H1 (cell line): ENCODE data around the gene SLC39A8. TPM values are rescaled to one million over a fixed set of nuclear protein-coding genes. Genes with fewer than 3 reads are reported as not detected.

Experiments
- CTCF ChIA-PET: fragments of 300-600 bp; sonication (Branson Sonifier 250); formaldehyde crosslinking; loops from one replicate; lab custom pipeline; 2021; ENCODE audit not compliant: partially characterized antibody; lab: Charles Lee
- POLR2A ChIA-PET: fragments of 300-600 bp; sonication (Branson Sonifier 250); formaldehyde crosslinking; loops from one replicate; lab custom pipeline; 2021; ENCODE audit warnings: inconsistent platforms; ENCODE audit not compliant: partially characterized antibody; lab: Charles Lee
- DNase-seq, 2 experiments: peaks; one replicate each; pipeline versions ENCODE4 v3.0.0 to v3.0.0-alpha.2; 2010 to 2022; ENCODE audit warnings: low spot score in 2 of 2, low read depth in 1 of 2, mixed read lengths in 1 of 2
- FAIRE-seq: peaks from 2 replicates; lab custom pipeline; 2011; peaks lifted over from hg19 to GRCh38; lab: Jason Lieb, UNC
- H2AFZ ChIP-seq: 2 replicates; pipeline ENCODE4 v1.8.1; 2012; ENCODE audit warnings: low read length, inconsistent platforms
- H2AK5ac ChIP-seq: 2 replicates; pipeline ENCODE4 v1.6.1; 2013; ENCODE audit warnings: low read depth, low read length
- H2BK120ac ChIP-seq: replicated peaks from 2 replicates; pipeline ENCODE3; 2013; ENCODE audit warnings: low read depth, low read length, inconsistent platforms
- H2BK12ac ChIP-seq: 2 replicates; pipeline ENCODE4 v1.6.1; 2013; ENCODE audit warnings: low read depth, low read length
- H2BK15ac ChIP-seq: 2 replicates; pipeline ENCODE4 v1.6.1; 2013; ENCODE audit warnings: low read length
- H2BK20ac ChIP-seq: 2 replicates; pipeline ENCODE4 v1.6.1; 2013; ENCODE audit warnings: low read length
- H2BK5ac ChIP-seq: 2 replicates; pipeline ENCODE4 v1.6.1; 2013; ENCODE audit warnings: low read depth, low read length
- H3K14ac ChIP-seq: 2 replicates; pipeline ENCODE4 v1.6.1; 2013; ENCODE audit warnings: inconsistent platforms; ENCODE audit not compliant: insufficient read length
- H3K18ac ChIP-seq: 2 replicates; pipeline ENCODE4 v1.6.1; 2013; ENCODE audit warnings: low read length; ENCODE audit errors: extremely low read depth
- H3K23ac ChIP-seq: 2 replicates; pipeline ENCODE4 v1.6.1; 2013; ENCODE audit warnings: inconsistent platforms; ENCODE audit not compliant: insufficient read length
- H3K23me2 ChIP-seq: 2 replicates; pipeline ENCODE4 v1.6.1; 2013; ENCODE audit warnings: low read depth, low read length
- H3K27ac ChIP-seq: 2 replicates; pipeline ENCODE4 v1.6.1; 2011; ENCODE audit warnings: low read depth, low read length, inconsistent platforms
- H3K27me3 ChIP-seq, 4 experiments: replicated peaks in 1 of 4; 1 replicate in 1 of 4; 2 replicates in 3 of 4; pipeline versions ENCODE4 v1.6.1 to v1.8.1; 2011 to 2013; ENCODE audit warnings: low read length in 3 of 4, mild to moderate bottlenecking in 3 of 4, inconsistent platforms in 2 of 4, mixed read lengths in 2 of 4, moderate library complexity in 1 of 4; ENCODE audit not compliant: control insufficient read depth in 3 of 4, insufficient read depth in 3 of 4; ENCODE audit errors: extremely low read depth in 1 of 4
- H3K36me3 ChIP-seq, 4 experiments: 2 replicates each; pipeline versions ENCODE4 v1.6.1 to v1.8.1; 2011 to 2013; ENCODE audit warnings: mild to moderate bottlenecking in 4 of 4, low read length in 3 of 4, moderate library complexity in 2 of 4, control low read depth in 1 of 4, inconsistent platforms in 1 of 4; ENCODE audit not compliant: insufficient read depth in 4 of 4, control insufficient read depth in 2 of 4
- H3K4ac ChIP-seq: replicated peaks from 2 replicates; pipeline ENCODE3; 2013; ENCODE audit warnings: low read length, low read depth, mixed read lengths, inconsistent platforms; ENCODE audit not compliant: insufficient read length
- H3K4me1 ChIP-seq, 4 experiments: replicated peaks in 1 of 4; 1 replicate in 1 of 4; 2 replicates in 3 of 4; pipeline versions ENCODE4 v1.6.1 to v1.8.1; 2011 to 2013; ENCODE audit warnings: low read length in 3 of 4, inconsistent platforms in 2 of 4, mixed read lengths in 1 of 4; ENCODE audit not compliant: insufficient read depth in 4 of 4, control insufficient read depth in 3 of 4
- H3K4me2 ChIP-seq, 2 experiments: 2 replicates each; pipeline versions ENCODE4 v1.6.1 to v1.8.1; 2011 to 2013; ENCODE audit warnings: low read depth in 2 of 2, low read length in 2 of 2, control low read depth in 1 of 2, inconsistent platforms in 1 of 2, mild to moderate bottlenecking in 1 of 2; ENCODE audit not compliant: insufficient read depth in 1 of 2
- H3K4me3 ChIP-seq, 4 experiments: fragments of 200-600, 300-600 bp in 1 of 4; sonication (generic), shearing (Covaris generic), sonication (Bioruptor Twin) in 1 of 4; 2 replicates each; pipeline versions ENCODE4 v1.5.1 to v1.8.1; 2011 to 2016; ENCODE audit warnings: low read length in 4 of 4, low read depth in 3 of 4, control low read depth in 2 of 4, inconsistent platforms in 2 of 4, mild to moderate bottlenecking in 2 of 4, mixed read lengths in 1 of 4, moderate library complexity in 1 of 4; ENCODE audit not compliant: insufficient read depth in 2 of 4; ENCODE audit errors: extremely low read depth in 1 of 4
- H3K56ac ChIP-seq: replicated peaks from 2 replicates; pipeline ENCODE3; 2013; ENCODE audit warnings: low read depth, mild to moderate bottlenecking, mixed read lengths, low read length, inconsistent platforms; ENCODE audit not compliant: insufficient read length
- H3K79me1 ChIP-seq: 2 replicates; pipeline ENCODE4 v1.6.1; 2013; ENCODE audit warnings: low read depth, low read length, control low read depth
- H3K79me2 ChIP-seq, 2 experiments: 2 replicates each; pipeline versions ENCODE4 v1.6.1 to v1.8.1; 2012 to 2013; ENCODE audit warnings: low read length in 2 of 2, mild to moderate bottlenecking in 2 of 2, inconsistent platforms in 1 of 2; ENCODE audit not compliant: insufficient read depth in 2 of 2, control insufficient read depth in 1 of 2
- H3K9ac ChIP-seq, 4 experiments: replicated peaks in 1 of 4; 1 replicate in 1 of 4; 2 replicates in 3 of 4; pipeline versions ENCODE4 v1.6.1 to v1.8.1; 2011 to 2013; ENCODE audit warnings: low read depth in 3 of 4, low read length in 3 of 4, control low read depth in 2 of 4, mild to moderate bottlenecking in 2 of 4, moderate library complexity in 2 of 4, inconsistent platforms in 1 of 4; ENCODE audit errors: extremely low read depth in 1 of 4
- H3K9me3 ChIP-seq, 2 experiments: 2 replicates each; pipeline versions ENCODE4 v1.6.1 to v1.8.1; 2012 to 2013; ENCODE audit warnings: mild to moderate bottlenecking in 2 of 2, moderate library complexity in 2 of 2, control low read depth in 1 of 2, inconsistent platforms in 1 of 2, low read depth in 1 of 2, low read length in 1 of 2, mixed read lengths in 1 of 2; ENCODE audit not compliant: insufficient read depth in 2 of 2
- H4K20me1 ChIP-seq, 2 experiments: replicated peaks in 1 of 2; 2 replicates each; pipeline versions ENCODE3 to v1.8.1; 2011 to 2013; ENCODE audit warnings: inconsistent platforms in 2 of 2, low read length in 2 of 2, mild to moderate bottlenecking in 1 of 2; ENCODE audit not compliant: insufficient read depth in 2 of 2, control insufficient read depth in 1 of 2
- H4K5ac ChIP-seq: 2 replicates; pipeline ENCODE4 v1.6.1; 2013; ENCODE audit warnings: low read length, low read depth, mixed read lengths, inconsistent platforms; ENCODE audit not compliant: insufficient read length
- H4K8ac ChIP-seq: 2 replicates; pipeline ENCODE4 v1.8.0; 2013; ENCODE audit warnings: mild to moderate bottlenecking, moderate library complexity, low read length, inconsistent platforms; ENCODE audit not compliant: insufficient read depth; ENCODE audit errors: extremely low read depth
- H4K91ac ChIP-seq: replicated peaks from 2 replicates; pipeline ENCODE3; 2013; ENCODE audit warnings: low read length, mixed read lengths, inconsistent platforms; ENCODE audit not compliant: insufficient read length
- BCL11A ChIP-seq, 2 experiments: IDR thresholded peaks; one replicate each; pipeline ENCODE4 v1.6.1; 2011; ENCODE audit warnings: low read depth in 2 of 2, low read length in 2 of 2, mild to moderate bottlenecking in 2 of 2
- CHD2 ChIP-seq: IDR thresholded peaks from 2 replicates; pipeline ENCODE4 v1.6.1; 2012; ENCODE audit warnings: low read length, improper control_type of control experiment
- CREB1 ChIP-seq: IDR thresholded peaks from 2 replicates; pipeline ENCODE4 v1.6.1; 2012; ENCODE audit warnings: inconsistent platforms
- GABPA ChIP-seq: IDR thresholded peaks from 2 replicates; pipeline ENCODE4 v1.6.1; 2011; ENCODE audit warnings: mild to moderate bottlenecking, low read length, moderate library complexity, borderline replicate concordance; ENCODE audit not compliant: insufficient read depth
- JUN ChIP-seq: IDR thresholded peaks from 2 replicates; pipeline ENCODE4 v1.6.1; 2011; ENCODE audit warnings: low read depth, mild to moderate bottlenecking, improper control_type of control experiment, low read length
- JUND ChIP-seq: IDR thresholded peaks from 2 replicates; pipeline ENCODE4 v1.6.1; 2011; ENCODE audit warnings: mild to moderate bottlenecking, improper control_type of control experiment, low read length
- KDM1A ChIP-seq: fragments of 200-600, 300-600 bp; sonication (generic); IDR thresholded peaks from 2 replicates; pipeline ENCODE4 v1.7.1; 2016; ENCODE audit warnings: mild to moderate bottlenecking, low read length, borderline replicate concordance
- MAX ChIP-seq: IDR thresholded peaks from 2 replicates; pipeline ENCODE4 v1.6.1; 2012; ENCODE audit warnings: inconsistent platforms
- POLR2A ChIP-seq, 2 experiments: IDR thresholded peaks; 1 replicate in 1 of 2; 2 replicates in 1 of 2; pipeline ENCODE4 v1.6.1; 2011; ENCODE audit warnings: low read depth in 2 of 2, low read length in 2 of 2, mild to moderate bottlenecking in 2 of 2; ENCODE audit errors: control extremely low read depth in 1 of 2
- RNF2 ChIP-seq: fragments of 200-900, 300-1000 bp; sonication (generic); IDR thresholded peaks from 2 replicates; pipeline ENCODE4 v1.7.1; 2016; ENCODE audit warnings: borderline replicate concordance, low read depth, mild to moderate bottlenecking, antibody characterized with exemption, low read length; ENCODE audit not compliant: poor library complexity, severe bottlenecking; ENCODE audit errors: missing control alignments
- SAP30 ChIP-seq: fragments of 300-600 bp; sonication (generic); IDR thresholded peaks from 2 replicates; pipeline ENCODE4 v1.7.1; 2012; ENCODE audit warnings: low read length, moderate library complexity, mild to moderate bottlenecking, inconsistent platforms; ENCODE audit not compliant: insufficient read depth, insufficient replicate concordance
- SRF ChIP-seq: IDR thresholded peaks from 2 replicates; pipeline ENCODE4 v1.6.1; 2011; ENCODE audit warnings: mild to moderate bottlenecking, low read depth, low read length, moderate library complexity
- TEAD4 ChIP-seq: IDR thresholded peaks from 2 replicates; pipeline ENCODE4 v1.6.1; 2012; ENCODE audit warnings: low read depth, low read length, inconsistent platforms, mixed read lengths
- WGBS, 2 experiments: shearing (Covaris generic) in 1 of 2; methylation state at CpG; one replicate each; pipeline versions ENCODE4 v1.1.6 to v1.1.7; 2013 to 2015; ENCODE audit warnings: low lambda C conversion rate in 2 of 2, mixed read lengths in 2 of 2, inconsistent platforms in 1 of 2, low coverage in 1 of 2, missing lambda C conversion rate in 1 of 2; ENCODE audit not compliant: insufficient replicate concordance in 2 of 2, insufficient coverage in 1 of 2, insufficient read length in 1 of 2; ENCODE audit errors: extremely low coverage in 1 of 2, missing lambda C conversion rate in 1 of 2; 5-methylcytosine and 5-hydroxymethylcytosine counted together
- polyA plus RNA-seq, 7 experiments: library from polyadenylated mRNA; depleted of rRNA in 3 of 7; stranded (reverse) in 5 of 7; unstranded in 2 of 7; fragments of >200 nt in 5 of 7; fragments of 200-250 nt in 2 of 7; gene quantifications; 1 replicate in 5 of 7; 2 replicates in 1 of 7; 4 replicates in 1 of 7; pipeline versions ENCODE4 v1.2.1 to v1.2.3, GENCODE V29; 2011 to 2013; ENCODE audit warnings: missing spikeins in 2 of 7, mixed read lengths in 2 of 7
- total RNA-seq: library from RNA; stranded (reverse); fragmentation: NEBNext Ultra II Directional; extraction: Animal tissue kit (Norgen Biotek cat#: 25700); gene quantifications from 2 replicates; pipeline ENCODE4 v1.2.1, GENCODE V29; 2021

The SLC39A8 gene
- total and polyA plus RNA-seq, 2 of the 8 experiments (the other 6 are each of a cell fraction or from before 2014, with no cell fraction given), result 6.4 to 38.7 TPM

GRCh38 chr4:102244878-102245535, 100.3 kb downstream of the SLC39A8 start:
- H3K9ac ChIP-seq, result no peak overlapping the region
- DNase-seq (no peak), FAIRE-seq (no peak)
- H2BK20ac ChIP-seq, result no peak overlapping the region
- no peak overlapping the region for H2BK15ac ChIP-seq
- POLR2A ChIA-PET, result no interaction called here
- no peaks in the 10 kb centered on the region for H3K27me3 ChIP-seq
- no peak overlapping the region for H2BK120ac ChIP-seq
- no peak overlapping the region for H3K4ac ChIP-seq
- no peak overlapping the region for H2AK5ac ChIP-seq
- H3K79me2 ChIP-seq, result no peaks in the 10 kb centered on the region
- H3K4me3 ChIP-seq, result no peak overlapping the region
- H3K79me1 ChIP-seq, result no peaks in the 10 kb centered on the region
- WGBS, 2 experiments, result 74% methylated on average over 18 of the region's 23 CpGs; no CpG with 5 or more reads in 1 of the 2 experiments
- no peak overlapping the region for H3K56ac ChIP-seq
- H3K14ac ChIP-seq, result no peak overlapping the region
- TF ChIP-seq KDM1A, result no peak
- TF ChIP-seq CHD2, result no peak
- TF ChIP-seq SRF, result no peak
- no peak for TF ChIP-seq TEAD4
- TF ChIP-seq MAX, result no peak
- TF ChIP-seq JUN, result no peak
- no peak for TF ChIP-seq RNF2
- no peak for TF ChIP-seq BCL11A (IDR thresholded peaks at IDR 0.05; ENCODE audit: low read depth in 2 of 2, low read length in 2 of 2)
- TF ChIP-seq CREB1, result no peak
- no peak for TF ChIP-seq POLR2A (IDR thresholded peaks at IDR 0.05; ENCODE audit: control extremely low read depth in 1 of 2, low read depth in 2 of 2, low read length in 2 of 2)
- no peak for TF ChIP-seq JUND
- no peak for TF ChIP-seq GABPA
- no peak for TF ChIP-seq SAP30
- no peak overlapping the region for H2BK5ac ChIP-seq
- no peak overlapping the region for H3K18ac ChIP-seq
- no peaks in the 10 kb centered on the region for H3K23me2 ChIP-seq
- no peaks in the 10 kb centered on the region for H4K20me1 ChIP-seq
- CTCF ChIA-PET, result interaction anchor here (0.7 to 0.9 kb wide), 2 partner anchors 10 to 18 kb away, joined by 3 read pairs; no protein-coding TSS in a partner anchor
- peaks cover 0 to 9% of the 10 kb centered on the region in 2 experiments; a peak in 2 of 4 replicates for H3K9me3 ChIP-seq
- no peaks in the 10 kb centered on the region for H3K4me1 ChIP-seq
- no peaks in the 10 kb centered on the region for H3K36me3 ChIP-seq
- H3K4me2 ChIP-seq, result no peak overlapping the region
- H2BK12ac ChIP-seq, result no peak overlapping the region
- H4K91ac ChIP-seq, result no peak overlapping the region
- no peak overlapping the region; the same call in 1 of the 2 replicates for H4K8ac ChIP-seq
- H3K27ac ChIP-seq, result no peak overlapping the region
- no peak overlapping the region for H2AFZ ChIP-seq
- H4K5ac ChIP-seq, result no peak overlapping the region
- H3K23ac ChIP-seq, result no peak overlapping the region
